Measurements from ENCODE around the gene ZFHX3. TPM values are rescaled to one million over a fixed set of nuclear protein-coding genes. Genes with fewer than 3 reads are reported as not detected.

The ZFHX3 gene
- total and polyA plus RNA-seq, 2 donors (not counting 1 experiment from before 2014, with no cell fraction given), result 0.54 to 6.6 TPM

- Mint-ChIP-seq H3K27me3 (no peaks in the 10 kb centered on the region), H3K4me1 (peaks cover 5% of the 10 kb centered on the region), H3K9me3 (ENCODE audit: insufficient read depth) (no peaks in the 10 kb centered on the region), H3K27ac (no peak overlapping the region), H3K4me3 (no peak overlapping the region)
- Histone ChIP-seq H3K9ac (ENCODE audit: low read length) (no peak overlapping the region), H3K4me3 (ENCODE audit: control extremely low read depth in 1 of 5, extremely low read depth in 1 of 5, insufficient read depth in 1 of 5, low read depth in 2 of 5, low read length in 4 of 5) (no peak overlapping the region), H4K20me1 (ENCODE audit: control insufficient read depth, insufficient read depth, low read length, poor library complexity, severe bottlenecking) (no peaks in the 10 kb centered on the region), H3K9me3 (ENCODE audit: control extremely low read depth in 1 of 3, control insufficient read depth in 2 of 3, insufficient read depth in 1 of 3, low read length in 2 of 3) (no peaks in the 10 kb centered on the region), H3K36me3 (replicated peaks in 1 of 2; ENCODE audit: control extremely low read depth in 1 of 2, control insufficient read depth in 1 of 2, extremely low read depth in 1 of 2, insufficient read depth in 2 of 2, low read length in 1 of 2) (no peaks in the 10 kb centered on the region), H3K27me3 (replicated peaks in 1 of 4; ENCODE audit: control extremely low read depth in 1 of 4, control insufficient read depth in 3 of 4, insufficient read depth in 4 of 4, low read length in 3 of 4) (no peaks in the 10 kb centered on the region), H3K4me2 (replicated peaks; ENCODE audit: low read depth, low read length, poor library complexity, severe bottlenecking) (no peak overlapping the region), H3K27ac (ENCODE audit: low read length in 2 of 2) (no peak overlapping the region), H3K4me1 (ENCODE audit: control insufficient read depth in 2 of 2, insufficient read depth in 2 of 2, low read length in 2 of 2) (peaks cover 0 to 2% of the 10 kb centered on the region in 2 donors), H3K79me2 (ENCODE audit: control insufficient read depth, insufficient read depth, low read length) (no peaks in the 10 kb centered on the region), H2AFZ (ENCODE audit: insufficient read depth, low read depth, low read length, poor library complexity, severe bottlenecking) (no peak overlapping the region)
- 85% methylated on average over 5 of the region's 12 CpGs for WGBS (ENCODE audit: insufficient coverage)
- CTCF ChIA-PET, result no interaction called here
- intact Hi-C loops (cut with micrococcal nuclease), result no loop called here
- POLR2A ChIA-PET, result no interaction called here
- no peak for ATAC-seq (ENCODE audit: low read depth)
- no peak for TF ChIP-seq CTCF (IDR thresholded peaks at IDR 0.05)
- TF ChIP-seq EZH2 (IDR thresholded peaks at IDR 0.05; ENCODE audit: borderline replicate concordance, insufficient read depth, low read depth, low read length, poor library complexity, severe bottlenecking), result no peak
- no peak for DNase-seq
Measured at GRCh38 chr16:72926177-72927070, 121.5 kb downstream of the ZFHX3 start.

GRCh38 chr16:72925631-72925979 is 122.3 kb downstream of the ZFHX3 start:
- no peaks in the 10 kb centered on the region for H3K4me1 Mint-ChIP-seq
- no peak overlapping the region for H3K27ac ChIP-seq (ENCODE audit: low read length in 2 of 2)
- no peaks in the 10 kb centered on the region for H3K4me1 ChIP-seq (ENCODE audit: control insufficient read depth in 2 of 2, insufficient read depth in 2 of 2, low read length in 2 of 2)
- no peaks in the 10 kb centered on the region for H3K36me3 ChIP-seq (replicated peaks in 1 of 2; ENCODE audit: control extremely low read depth in 1 of 2, control insufficient read depth in 1 of 2, extremely low read depth in 1 of 2, insufficient read depth in 2 of 2, low read length in 1 of 2)
- no peaks in the 10 kb centered on the region for H3K79me2 ChIP-seq (ENCODE audit: control insufficient read depth, insufficient read depth, low read length)
- H3K9me3 Mint-ChIP-seq (ENCODE audit: insufficient read depth), result no peaks in the 10 kb centered on the region
- no peak overlapping the region for H2AFZ ChIP-seq (ENCODE audit: insufficient read depth, low read depth, low read length, poor library complexity, severe bottlenecking)
- no peak overlapping the region for H3K4me3 Mint-ChIP-seq
- no peaks in the 10 kb centered on the region for H3K27me3 Mint-ChIP-seq
- POLR2A ChIA-PET, result no interaction called here
- no peak overlapping the region for H3K4me3 ChIP-seq (ENCODE audit: control extremely low read depth in 1 of 5, extremely low read depth in 1 of 5, insufficient read depth in 1 of 5, low read depth in 2 of 5, low read length in 4 of 5)
- no peaks in the 10 kb centered on the region for H4K20me1 ChIP-seq (ENCODE audit: control insufficient read depth, insufficient read depth, low read length, poor library complexity, severe bottlenecking)
- H3K27me3 ChIP-seq (replicated peaks in 1 of 4; ENCODE audit: control extremely low read depth in 1 of 4, control insufficient read depth in 3 of 4, insufficient read depth in 4 of 4, low read length in 3 of 4), result no peaks in the 10 kb centered on the region
- intact Hi-C loops (cut with micrococcal nuclease), result no loop called here
- no peak overlapping the region for H3K4me2 ChIP-seq (replicated peaks; ENCODE audit: low read depth, low read length, poor library complexity, severe bottlenecking)
- no peak overlapping the region for H3K27ac Mint-ChIP-seq
- H3K9me3 ChIP-seq (ENCODE audit: control extremely low read depth in 1 of 3, control insufficient read depth in 2 of 3, insufficient read depth in 1 of 3, low read length in 2 of 3), result no peaks in the 10 kb centered on the region
- WGBS (ENCODE audit: insufficient coverage), result no CpG with 5 or more reads among the region's 5 CpGs
- DNase-seq, result no peak
- CTCF ChIA-PET, result no interaction called here
- TF ChIP-seq CTCF (IDR thresholded peaks at IDR 0.05), result no peak
- no peak for TF ChIP-seq EZH2 (IDR thresholded peaks at IDR 0.05; ENCODE audit: borderline replicate concordance, insufficient read depth, low read depth, low read length, poor library complexity, severe bottlenecking)
- ATAC-seq (ENCODE audit: low read depth), result no peak
- no peak overlapping the region for H3K9ac ChIP-seq (ENCODE audit: low read length)

Measured in B cell (primary cell).